Neural crest cell (in vitro differentiated cells): ENCODE data around the gene CLBA1. TPM values are rescaled to one million over a fixed set of nuclear protein-coding genes. Genes with fewer than 3 reads are reported as not detected.

Source experiments
- DNase-seq: peaks from one replicate; pipeline ENCODE4 v3.0.0; 2021; ENCODE audit warnings: low read depth, mixed read lengths, low spot score
- H3K27ac Mint-ChIP-seq: one replicate; pipeline ENCODE4 v1.8.0; 2021; ENCODE audit warnings: mild to moderate bottlenecking, mixed read lengths; ENCODE audit not compliant: unreplicated experiment
- H3K27me3 Mint-ChIP-seq: 2 replicates; pipeline ENCODE4 v1.8.0; 2021; ENCODE audit warnings: low read depth, mild to moderate bottlenecking, mixed read lengths
- H3K36me3 Mint-ChIP-seq: 2 replicates; pipeline ENCODE4 v1.8.0; 2021; ENCODE audit warnings: low read depth, mild to moderate bottlenecking, mixed read lengths
- H3K4me1 Mint-ChIP-seq: 2 replicates; pipeline ENCODE4 v1.8.0; 2021; ENCODE audit warnings: mixed read lengths
- H3K4me3 Mint-ChIP-seq: one replicate; pipeline ENCODE4 v1.8.0; 2021; ENCODE audit warnings: mild to moderate bottlenecking, mixed read lengths
- H3K9me3 Mint-ChIP-seq: 2 replicates; pipeline ENCODE4 v1.8.0; 2021; ENCODE audit warnings: mixed read lengths
- CTCF ChIP-seq: fragments of 200-600 bp; sonication (generic); conservative IDR thresholded peaks from 2 replicates; pipeline ENCODE4 v1.5.0; 2021; ENCODE audit warnings: antibody characterized with exemption, mild to moderate bottlenecking
- total RNA-seq: library from RNA; stranded (reverse); gene quantifications from 2 replicates; pipeline ENCODE4 v1.2.1, GENCODE V29; 2021

CLBA1 gene
- total RNA-seq, 1 donor from 2014 or later: 14.1 TPM

- Mint-ChIP-seq H3K4me3 (peak overlapping the region; percentile 81), H3K27ac (no peak overlapping the region), H3K4me1 (peaks cover 11% of the 10 kb centered on the region), H3K27me3 (peaks cover 38% of the 10 kb centered on the region), H3K9me3 (no peaks in the 10 kb centered on the region), H3K36me3 (no peaks in the 10 kb centered on the region)
- no peak for DNase-seq
- TF ChIP-seq CTCF: no peak
These were observed 9.9 kb upstream of the CLBA1 start for GRCh38 chr14:104975481-104976197.

GRCh38 chr14:104976198-104977007 is 9.2 kb upstream of the CLBA1 start:
- H3K9me3 Mint-ChIP-seq: no peaks in the 10 kb centered on the region
- no peaks in the 10 kb centered on the region for H3K36me3 Mint-ChIP-seq
- H3K27ac Mint-ChIP-seq: no peak overlapping the region
- TF ChIP-seq CTCF: peak; percentile 94
- peaks cover 38% of the 10 kb centered on the region for H3K27me3 Mint-ChIP-seq
- peak; percentile 85 for DNase-seq
- H3K4me3 Mint-ChIP-seq: peak overlapping the region; percentile 72
- peaks cover 11% of the 10 kb centered on the region for H3K4me1 Mint-ChIP-seq

GRCh38 chr14:104977008-104977680 is 8.4 kb upstream of the CLBA1 start:
- no peaks in the 10 kb centered on the region for H3K9me3 Mint-ChIP-seq
- no peak for TF ChIP-seq CTCF
- peak overlapping the region; percentile 83 for H3K4me3 Mint-ChIP-seq
- H3K4me1 Mint-ChIP-seq: peaks cover 11% of the 10 kb centered on the region
- no peaks in the 10 kb centered on the region for H3K36me3 Mint-ChIP-seq
- H3K27ac Mint-ChIP-seq: no peak overlapping the region
- DNase-seq: no peak
- peaks cover 38% of the 10 kb centered on the region for H3K27me3 Mint-ChIP-seq

- Mint-ChIP-seq H3K27me3 (peaks cover 38% of the 10 kb centered on the region), H3K36me3 (no peaks in the 10 kb centered on the region), H3K27ac (no peak within 1 kb of the TSS), H3K9me3 (no peaks in the 10 kb centered on the region), H3K4me1 (peaks cover 11% of the 10 kb centered on the region), H3K4me3 (peak within 1 kb of the TSS; percentile 83)
- no peak for TF ChIP-seq CTCF
- peak; percentile 73 for DNase-seq
These were observed 7.6 kb upstream of the CLBA1 start, which contains the start of gene AHNAK2 for GRCh38 chr14:104977681-104978653. TSS of gene AHNAK2 (minus strand) at chr14:104978374. CDS start at chr14:104978237, 137 bp downstream.
